Ascending aorta (tissue), 2 donors: ENCODE results near the gene CPN2. TPM values are rescaled to one million over a fixed set of nuclear protein-coding genes. Genes with fewer than 3 reads are reported as not detected.
A peak's percentile ranks its signal among the peaks of the same experiment; 100 is the strongest.

Experiments used
- DNase-seq, 2 donors: peaks; one replicate each; pipeline ENCODE4 v3.0.0-alpha.2; 2019; ENCODE audit warnings: low spot score in 2 of 2
- H3K27ac ChIP-seq, 2 donors: fragments of 200-600 bp; sonication (generic); one replicate each; pipeline ENCODE4 v1.5.1; 2016 to 2017; ENCODE audit warnings: mild to moderate bottlenecking in 1 of 2
- H3K27me3 ChIP-seq: fragments of 200-600 bp; sonication (generic); one replicate; pipeline ENCODE4 v1.5.1; 2017
- H3K36me3 ChIP-seq, 2 donors: fragments of 200-600 bp; sonication (generic); one replicate each; pipeline ENCODE4 v1.5.1; 2016
- H3K4me1 ChIP-seq, 2 donors: fragments of 200-600 bp; sonication (generic); one replicate each; pipeline ENCODE4 v1.5.1; 2016 to 2017; ENCODE audit warnings: mild to moderate bottlenecking in 1 of 2
- H3K4me3 ChIP-seq, 2 donors: fragments of 200-600 bp; sonication (generic); one replicate each; pipeline ENCODE4 v1.5.1; 2016 to 2017; ENCODE audit warnings: mild to moderate bottlenecking in 1 of 2
- H3K9me3 ChIP-seq, 2 donors: fragments of 200-600 bp; sonication (generic); one replicate each; pipeline ENCODE4 v1.5.1; 2016
- intact Hi-C: fragments of 100-400 bp; cut with DNase I; formaldehyde crosslinking; loops from one replicate; pipeline ENCODE4 v1.15.1; 2023
- total RNA-seq: library from RNA; depleted of rRNA; stranded (reverse); fragments of >200 nt; gene quantifications from one replicate; pipeline ENCODE4 v1.1.0, GENCODE V29; 2016
- TF ChIP-seq, protein P1 (sequence below), 3 experiments: fragments of 200-600 bp in 2 of 3; fragments of 450-650 bp in 1 of 3; sonication (generic) in 2 of 3; IDR thresholded peaks; one replicate each; pipeline ENCODE4 v1.5.1; 2016 to 2019; ENCODE audit warnings: antibody characterized with exemption in 3 of 3, mild to moderate bottlenecking in 1 of 3, moderate library complexity in 1 of 3

Gene CPN2
- total RNA-seq, 1 donor from 2014 or later, result not detected

DNA sequence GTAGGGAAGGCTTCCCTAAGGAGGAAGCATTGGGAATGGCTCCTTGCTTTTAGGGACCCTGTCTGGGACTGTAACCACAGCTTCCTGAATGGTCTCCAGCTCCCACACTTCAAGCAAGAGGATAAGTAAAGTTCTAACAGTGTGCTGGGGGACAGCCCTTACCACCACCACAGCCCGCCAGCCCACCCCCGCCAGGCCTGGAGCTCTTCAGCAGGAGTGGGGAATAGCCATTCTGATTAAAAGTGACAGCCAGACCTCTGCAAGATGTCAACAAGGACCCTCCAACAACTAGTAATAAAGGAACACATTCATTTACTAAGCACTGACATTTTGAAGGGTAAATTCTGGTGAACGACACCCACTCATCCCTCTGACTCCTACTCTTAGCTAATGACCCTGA lies 49.4 kb downstream of the CPN2 start:
- no peak overlapping the region for H3K27ac ChIP-seq
- no peaks in the 10 kb centered on the region for H3K36me3 ChIP-seq
- H3K9me3 ChIP-seq, result no peaks in the 10 kb centered on the region
- no peak for DNase-seq
- H3K4me3 ChIP-seq, result no peak overlapping the region
- TF ChIP-seq, protein P1, sequence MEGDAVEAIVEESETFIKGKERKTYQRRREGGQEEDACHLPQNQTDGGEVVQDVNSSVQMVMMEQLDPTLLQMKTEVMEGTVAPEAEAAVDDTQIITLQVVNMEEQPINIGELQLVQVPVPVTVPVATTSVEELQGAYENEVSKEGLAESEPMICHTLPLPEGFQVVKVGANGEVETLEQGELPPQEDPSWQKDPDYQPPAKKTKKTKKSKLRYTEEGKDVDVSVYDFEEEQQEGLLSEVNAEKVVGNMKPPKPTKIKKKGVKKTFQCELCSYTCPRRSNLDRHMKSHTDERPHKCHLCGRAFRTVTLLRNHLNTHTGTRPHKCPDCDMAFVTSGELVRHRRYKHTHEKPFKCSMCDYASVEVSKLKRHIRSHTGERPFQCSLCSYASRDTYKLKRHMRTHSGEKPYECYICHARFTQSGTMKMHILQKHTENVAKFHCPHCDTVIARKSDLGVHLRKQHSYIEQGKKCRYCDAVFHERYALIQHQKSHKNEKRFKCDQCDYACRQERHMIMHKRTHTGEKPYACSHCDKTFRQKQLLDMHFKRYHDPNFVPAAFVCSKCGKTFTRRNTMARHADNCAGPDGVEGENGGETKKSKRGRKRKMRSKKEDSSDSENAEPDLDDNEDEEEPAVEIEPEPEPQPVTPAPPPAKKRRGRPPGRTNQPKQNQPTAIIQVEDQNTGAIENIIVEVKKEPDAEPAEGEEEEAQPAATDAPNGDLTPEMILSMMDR (IDR thresholded peaks at IDR 0.05), result no peak
- peaks cover 0 to 13% of the 10 kb centered on the region in 2 donors for H3K4me1 ChIP-seq
- intact Hi-C loops, result loop anchor here (2.0 kb wide), 1 partner anchor 13 kb away; no protein-coding TSS in a partner anchor
- no peaks in the 10 kb centered on the region for H3K27me3 ChIP-seq

DNA sequence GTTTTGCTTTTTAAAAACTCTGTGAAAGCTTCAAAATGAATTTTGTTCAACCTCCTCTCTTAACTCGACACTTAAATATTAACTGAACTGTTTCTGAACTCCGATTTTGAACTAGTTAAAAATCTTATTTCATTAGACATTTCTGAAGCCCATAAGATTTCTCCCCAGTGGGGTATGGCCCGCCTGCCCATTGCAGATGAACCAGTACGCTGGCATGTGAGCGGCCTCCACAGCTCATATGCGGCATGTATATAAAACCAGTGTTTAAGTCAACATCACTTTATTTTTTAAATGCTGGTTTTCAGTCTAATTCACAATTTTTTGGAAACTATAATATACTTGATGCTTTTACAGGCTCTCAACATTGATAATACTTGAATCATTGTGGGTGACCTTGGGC lies 50.2 kb downstream of the CPN2 start:
- Histone ChIP-seq H3K4me3 (no peak overlapping the region), H3K9me3 (no peaks in the 10 kb centered on the region), H3K36me3 (no peaks in the 10 kb centered on the region), H3K4me1 (peaks cover 0 to 17% of the 10 kb centered on the region in 2 donors), H3K27me3 (no peaks in the 10 kb centered on the region), H3K27ac (no peak overlapping the region)
- TF ChIP-seq, protein P1 (IDR thresholded peaks at IDR 0.05), result no peak
- intact Hi-C loops, result loop anchor here (2.0 kb wide), 1 partner anchor 14 kb away; no protein-coding TSS in a partner anchor
- DNase-seq, result no peak

DNA sequence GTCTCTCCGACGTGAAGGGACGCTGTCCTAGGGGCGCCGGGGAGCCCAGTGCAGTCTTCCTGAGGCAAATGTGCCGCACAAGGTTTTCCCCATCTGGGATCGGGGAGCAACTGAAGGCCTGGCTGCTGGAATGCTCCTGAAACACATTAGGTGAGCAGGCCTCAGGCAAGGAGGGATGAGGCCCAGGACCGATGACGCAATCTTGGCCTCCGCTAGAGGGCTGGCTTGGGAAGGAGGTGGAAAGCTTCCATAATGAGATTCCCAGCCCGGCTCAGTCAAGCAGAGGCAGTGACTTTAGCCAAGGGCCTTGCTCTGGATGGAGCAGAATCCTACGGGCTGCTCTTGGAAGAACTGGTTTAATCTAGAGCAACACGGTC lies 50.8 kb downstream of the CPN2 start:
- Histone ChIP-seq H3K4me1 (peaks cover 0 to 18% of the 10 kb centered on the region in 2 donors), H3K27ac (peak overlapping the region; percentile 42 to 68), H3K36me3 (no peaks in the 10 kb centered on the region), H3K27me3 (no peaks in the 10 kb centered on the region), H3K4me3 (no peak overlapping the region), H3K9me3 (no peaks in the 10 kb centered on the region)
- peak in 1 of 2 donors; percentile 88 for DNase-seq
- TF ChIP-seq, protein P1 (IDR thresholded peaks at IDR 0.05), result peak in 1 of 3 experiments; percentile 7
- intact Hi-C loops, result loop anchor here (2.0 kb wide), 1 partner anchor 14 kb away; no protein-coding TSS in a partner anchor

DNA sequence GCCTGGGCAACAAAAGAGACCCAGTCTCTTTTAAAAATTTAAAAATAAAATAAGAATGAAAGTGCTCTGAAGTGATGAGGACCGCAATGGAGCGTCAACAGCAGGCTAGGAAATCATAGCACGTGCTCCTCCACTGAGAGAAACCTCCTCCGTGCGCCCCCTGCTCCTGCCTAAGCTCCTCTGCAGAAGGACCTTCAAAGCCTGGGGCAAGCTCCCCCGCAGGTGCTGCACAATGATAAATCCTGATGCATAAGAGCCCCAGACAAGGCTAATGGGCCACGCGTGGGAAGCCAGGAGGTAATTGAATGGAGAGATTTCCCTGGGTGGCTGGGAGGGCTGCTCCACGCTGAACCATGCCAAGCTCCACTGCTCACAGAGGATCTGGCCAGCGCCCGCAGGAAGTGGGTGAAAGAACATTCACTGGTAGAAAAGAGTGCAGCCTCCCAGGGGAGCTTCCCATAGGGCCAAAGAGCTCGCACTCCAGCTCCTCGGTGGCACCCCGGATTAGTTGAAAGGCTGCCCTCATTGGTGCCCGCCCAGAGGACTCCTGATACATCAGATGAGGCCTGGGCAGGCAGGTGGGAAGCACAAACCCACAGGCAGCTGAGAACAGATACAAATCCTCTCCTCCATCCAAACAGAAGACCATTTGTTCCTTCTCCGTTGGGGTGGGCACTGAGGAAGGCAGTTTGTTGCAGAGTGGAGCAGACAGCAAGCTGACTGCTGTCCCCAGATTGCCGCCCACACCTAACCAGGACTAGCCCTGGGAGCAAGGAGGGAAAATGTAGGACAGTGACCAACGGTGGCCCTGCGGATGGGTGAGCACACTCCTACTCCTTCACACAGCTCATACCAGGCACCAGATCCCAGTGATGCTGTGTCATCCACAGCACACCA lies 52.5 kb downstream of the CPN2 start:
- Histone ChIP-seq H3K36me3 (no peaks in the 10 kb centered on the region), H3K4me3 (no peak overlapping the region), H3K27me3 (no peaks in the 10 kb centered on the region), H3K9me3 (no peaks in the 10 kb centered on the region), H3K27ac (no peak overlapping the region), H3K4me1 (peaks cover 0 to 18% of the 10 kb centered on the region in 2 donors)
- intact Hi-C loops, result loop anchor here (5.0 kb wide), 1 partner anchor 296 kb away; no protein-coding TSS in a partner anchor
- TF ChIP-seq, protein P1 (IDR thresholded peaks at IDR 0.05), result no peak
- DNase-seq, result no peak

DNA sequence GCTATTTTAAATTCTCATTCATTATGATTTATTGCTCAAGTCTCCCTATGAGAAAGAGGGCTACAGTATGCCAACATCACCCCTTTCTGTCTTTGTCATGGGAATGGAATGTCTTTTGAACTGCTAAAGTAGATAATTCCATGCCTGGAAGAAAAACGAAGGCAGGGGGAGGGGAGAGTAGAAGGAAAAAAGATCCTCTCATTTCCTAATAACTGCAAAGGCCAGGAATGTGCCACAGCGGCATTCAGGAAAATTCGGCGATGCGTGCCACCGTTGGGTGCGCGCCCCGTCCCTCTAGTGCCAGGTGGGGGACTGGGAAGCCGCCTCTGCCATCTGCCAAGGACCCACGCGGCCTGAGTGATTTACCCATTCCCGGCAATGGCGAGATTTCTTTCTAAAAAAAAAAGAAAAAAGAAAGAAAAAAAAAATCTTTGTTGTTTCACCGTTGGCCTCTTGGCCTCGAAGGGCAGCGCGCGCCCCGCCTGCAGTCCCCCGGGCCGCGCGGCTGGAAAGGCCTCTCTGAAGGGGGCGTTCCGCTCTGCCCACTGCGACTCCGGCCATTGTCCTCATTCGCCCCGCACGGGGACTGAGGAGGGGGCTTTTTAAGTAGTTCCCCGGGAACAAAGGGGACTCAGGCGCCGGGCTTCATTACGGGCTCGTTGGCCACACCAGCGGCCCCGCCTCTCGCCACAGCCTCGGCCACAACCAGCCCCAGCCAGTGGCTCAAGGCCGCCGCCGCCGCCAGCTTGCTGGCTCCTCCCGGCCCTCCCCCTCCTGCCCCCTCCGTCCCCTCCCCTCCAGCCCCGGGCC lies 54.5 kb downstream of the CPN2 start:
- intact Hi-C loops, result loop anchor here (1.0 to 5.0 kb wide), 3 partner anchors 25 to 294 kb away; no protein-coding TSS in a partner anchor
- peak overlapping the region in 1 of 2 donors; percentile 1 for H3K27ac ChIP-seq
- no peaks in the 10 kb centered on the region for H3K36me3 ChIP-seq
- H3K4me1 ChIP-seq, result peaks cover 0 to 18% of the 10 kb centered on the region in 2 donors
- TF ChIP-seq, protein P1 (IDR thresholded peaks at IDR 0.05), result no peak
- H3K4me3 ChIP-seq, result peak overlapping the region; percentile 35 to 52
- DNase-seq, result peak in 1 of 2 donors; percentile 80
- no peaks in the 10 kb centered on the region for H3K27me3 ChIP-seq
- no peaks in the 10 kb centered on the region for H3K9me3 ChIP-seq
